Measurements from ENCODE around the gene BHLHE41.

DNA sequence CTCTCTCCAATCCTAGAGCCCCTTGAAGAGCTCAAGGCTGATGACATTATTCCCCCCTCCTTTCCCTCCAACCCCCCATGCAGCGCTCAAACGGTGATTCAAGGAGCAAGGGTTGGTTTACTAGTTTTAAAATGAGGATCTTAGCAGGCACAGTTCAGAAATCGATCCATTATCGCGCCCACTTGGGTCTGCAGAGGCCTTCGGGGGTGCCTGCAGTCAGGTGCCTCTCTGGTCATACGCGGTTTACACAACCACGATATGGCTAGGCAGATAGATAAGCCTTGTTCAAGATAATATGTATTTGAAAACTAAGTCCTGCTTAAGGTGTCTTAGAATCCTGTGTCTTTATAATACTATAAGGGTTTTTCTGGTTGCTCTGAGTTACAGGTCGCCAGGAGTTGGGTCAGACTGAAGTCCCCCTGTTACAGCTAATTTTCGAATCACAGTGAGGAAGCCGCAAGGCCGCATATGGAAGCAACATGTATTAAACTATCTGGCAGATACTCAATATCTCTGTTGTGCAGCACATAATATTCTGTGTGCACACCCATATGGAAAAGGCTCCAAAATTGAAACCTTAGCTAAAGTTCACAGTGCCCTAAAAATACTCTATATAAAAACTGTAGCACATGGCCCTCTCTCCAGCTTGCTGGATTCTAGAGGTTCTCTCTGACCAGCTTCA is 10.0 kb downstream of the BHLHE41 start:
- TF ChIP-seq, protein P1, sequence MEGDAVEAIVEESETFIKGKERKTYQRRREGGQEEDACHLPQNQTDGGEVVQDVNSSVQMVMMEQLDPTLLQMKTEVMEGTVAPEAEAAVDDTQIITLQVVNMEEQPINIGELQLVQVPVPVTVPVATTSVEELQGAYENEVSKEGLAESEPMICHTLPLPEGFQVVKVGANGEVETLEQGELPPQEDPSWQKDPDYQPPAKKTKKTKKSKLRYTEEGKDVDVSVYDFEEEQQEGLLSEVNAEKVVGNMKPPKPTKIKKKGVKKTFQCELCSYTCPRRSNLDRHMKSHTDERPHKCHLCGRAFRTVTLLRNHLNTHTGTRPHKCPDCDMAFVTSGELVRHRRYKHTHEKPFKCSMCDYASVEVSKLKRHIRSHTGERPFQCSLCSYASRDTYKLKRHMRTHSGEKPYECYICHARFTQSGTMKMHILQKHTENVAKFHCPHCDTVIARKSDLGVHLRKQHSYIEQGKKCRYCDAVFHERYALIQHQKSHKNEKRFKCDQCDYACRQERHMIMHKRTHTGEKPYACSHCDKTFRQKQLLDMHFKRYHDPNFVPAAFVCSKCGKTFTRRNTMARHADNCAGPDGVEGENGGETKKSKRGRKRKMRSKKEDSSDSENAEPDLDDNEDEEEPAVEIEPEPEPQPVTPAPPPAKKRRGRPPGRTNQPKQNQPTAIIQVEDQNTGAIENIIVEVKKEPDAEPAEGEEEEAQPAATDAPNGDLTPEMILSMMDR (conservative IDR thresholded peaks at IDR 0.05 in 1 of 2, IDR thresholded peaks at IDR 0.05 in 1 of 2; ENCODE audit: low read depth in 1 of 2, low read length in 2 of 2) = no peak
- no peak for TF ChIP-seq EZH2 (IDR thresholded peaks at IDR 0.05; ENCODE audit: low read length, missing control alignments)

Measured in fibroblast of lung (primary cell).